Prostate gland (tissue), 2 donors: Measurements from ENCODE around the gene KCTD11. TPM values are rescaled to one million over a fixed set of nuclear protein-coding genes. Genes with fewer than 3 reads are reported as not detected.

Experiments used
- DNase-seq: peaks from one replicate; pipeline ENCODE4 v3.0.0-alpha.2; 2019; ENCODE audit warnings: low spot score
- H3K27ac ChIP-seq, 2 donors: fragments of 200-600 bp; sonication (generic); 2 replicates each; pipeline ENCODE4 v1.5.1; 2017 to 2019
- H3K27me3 ChIP-seq: fragments of 200-600 bp; sonication (generic); replicated peaks from 2 replicates; pipeline ENCODE4 v1.5.1; 2019; ENCODE audit not compliant: insufficient read depth
- H3K36me3 ChIP-seq, 2 donors: fragments of 200-600 bp; sonication (generic); 1 replicate in 1 of 2; 2 replicates in 1 of 2; pipeline versions ENCODE4 v1.5.1 to v1.8.1; 2017 to 2019
- H3K4me1 ChIP-seq: fragments of 200-600 bp; sonication (generic); replicated peaks from 2 replicates; pipeline ENCODE4 v1.5.1; 2019
- H3K4me3 ChIP-seq, 2 donors: fragments of 200-600 bp; sonication (generic); 2 replicates each; pipeline ENCODE4 v1.5.1; 2017 to 2019
- H3K9me3 ChIP-seq: fragments of 200-600 bp; sonication (generic); 2 replicates; pipeline ENCODE4 v1.5.1; 2017
- CTCF ChIP-seq, 4 experiments: fragments of 200-600 bp in 2 of 4; fragments of 450-650 bp in 2 of 4; sonication (generic) in 2 of 4; IDR thresholded peaks; 1 replicate in 3 of 4; 2 replicates in 1 of 4; pipeline ENCODE4 v1.5.1; 2016 to 2019; ENCODE audit warnings: antibody characterized with exemption in 4 of 4, mild to moderate bottlenecking in 2 of 4, moderate library complexity in 2 of 4
- POLR2A ChIP-seq: fragments of 450-650 bp; IDR thresholded peaks from one replicate; pipeline ENCODE4 v1.6.1; 2016; ENCODE audit warnings: antibody characterized with exemption, mild to moderate bottlenecking
- POLR2AphosphoS5 ChIP-seq: sonication (generic); formaldehyde crosslinking; IDR thresholded peaks from one replicate; pipeline ENCODE4 v1.6.1; 2017; ENCODE audit warnings: antibody characterized with exemption
- WGBS: methylation state at CpG from one replicate; pipeline ENCODE4 v1.1.5; 2018; 5-methylcytosine and 5-hydroxymethylcytosine counted together
- intact Hi-C: fragments of 100-400 bp; cut with DNase I; formaldehyde crosslinking; loops from one replicate; pipeline ENCODE4 v1.14.2; 2022
- total RNA-seq, 2 donors: library from RNA; depleted of rRNA; stranded (reverse); fragments of >200 nt; gene quantifications; one replicate each; pipeline ENCODE4 v1.1.0, GENCODE V29; 2016

Gene KCTD11
- total RNA-seq, 2 donors from 2014 or later: 8.9 to 15.2 TPM

- H3K4me3 ChIP-seq: no peak overlapping the region
- WGBS: 62% methylated on average over 39 of the region's 39 CpGs
- H3K36me3 ChIP-seq: peaks cover 11 to 13% of the 10 kb centered on the region in 2 donors
- peak; percentile 43 for DNase-seq
- no peaks in the 10 kb centered on the region for H3K9me3 ChIP-seq
- H3K27ac ChIP-seq: no peak overlapping the region
- no peaks in the 10 kb centered on the region for H3K27me3 ChIP-seq
- intact Hi-C loops: no loop called here
- TF ChIP-seq CTCF (IDR thresholded peaks at IDR 0.05): peak; percentile 74 to 78 (median 76)
- TF ChIP-seq POLR2AphosphoS5: no peak
- no peaks in the 10 kb centered on the region for H3K4me1 ChIP-seq
These were observed 28.1 kb upstream of the KCTD11 start for GRCh38 chr17:7323731-7324437.

- Histone ChIP-seq H3K4me1 (no peaks in the 10 kb centered on the region), H3K36me3 (peaks cover 11 to 13% of the 10 kb centered on the region in 2 donors)
- 86% methylated on average over 3 of the region's 3 CpGs for WGBS
These were observed 27.6 kb upstream of the KCTD11 start for GRCh38 chr17:7324438-7324779.

GRCh38 chr17:7325031-7325528 lies 26.9 kb upstream of the KCTD11 start:
- TF ChIP-seq POLR2AphosphoS5 (no peak), CTCF (IDR thresholded peaks at IDR 0.05) (no peak), POLR2A (no peak)
- Histone ChIP-seq H3K9me3 (no peaks in the 10 kb centered on the region), H3K4me1 (no peaks in the 10 kb centered on the region), H3K36me3 (peaks cover 11 to 13% of the 10 kb centered on the region in 2 donors), H3K4me3 (no peak overlapping the region), H3K27ac (no peak overlapping the region), H3K27me3 (no peaks in the 10 kb centered on the region)
- intact Hi-C loops: no loop called here
- 85% methylated on average over 17 of the region's 19 CpGs for WGBS
- no peak for DNase-seq

More at GRCh38 chr17:7324438-7324779, 27.6 kb upstream of the KCTD11 start:
- H3K27me3 ChIP-seq: no peaks in the 10 kb centered on the region
- H3K4me3 ChIP-seq: no peak overlapping the region
- no peak for DNase-seq
- intact Hi-C loops: no loop called here
- no peaks in the 10 kb centered on the region for H3K9me3 ChIP-seq
- H3K27ac ChIP-seq: no peak overlapping the region
- no peak for TF ChIP-seq POLR2AphosphoS5
- TF ChIP-seq CTCF (IDR thresholded peaks at IDR 0.05): no peak
- TF ChIP-seq POLR2A: no peak

- intact Hi-C loops: no loop called here
- TF ChIP-seq POLR2A (no peak), POLR2AphosphoS5 (no peak), CTCF (IDR thresholded peaks at IDR 0.05) (no peak)
These were observed 25.8 kb upstream of the KCTD11 start for GRCh38 chr17:7326186-7326585.

DNA sequence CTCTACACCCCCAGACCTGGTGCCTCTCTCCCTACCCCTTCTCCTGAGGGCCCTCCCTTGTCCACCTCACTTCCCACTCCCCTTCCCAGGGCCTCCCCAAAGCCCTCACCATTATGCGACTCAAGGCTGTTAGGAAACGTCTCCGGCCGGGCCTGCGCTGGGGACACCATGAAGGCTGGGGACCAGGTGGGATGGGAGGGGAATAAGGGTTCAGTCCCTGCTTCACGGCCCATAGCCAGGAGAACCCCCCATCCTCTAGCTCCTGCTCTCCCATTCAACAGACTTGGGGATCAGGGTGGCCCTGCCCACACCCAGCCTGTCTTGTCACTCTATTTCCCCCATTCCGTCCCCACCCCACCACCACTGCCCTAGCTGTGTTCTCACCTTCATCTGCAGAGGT lies 24.9 kb upstream of the KCTD11 start:
- Histone ChIP-seq H3K36me3 (peaks cover 0 to 7% of the 10 kb centered on the region in 2 donors), H3K9me3 (no peaks in the 10 kb centered on the region), H3K27me3 (no peaks in the 10 kb centered on the region), H3K4me1 (peaks cover 6% of the 10 kb centered on the region), H3K4me3 (no peak overlapping the region), H3K27ac (no peak overlapping the region)
- WGBS: 87% methylated on average over 7 of the region's 7 CpGs
- no peak for TF ChIP-seq CTCF (IDR thresholded peaks at IDR 0.05)
- no peak for TF ChIP-seq POLR2AphosphoS5
- no peak for TF ChIP-seq POLR2A
- intact Hi-C loops: no loop called here
- DNase-seq: no peak

More at GRCh38 chr17:7326186-7326585, 25.8 kb upstream of the KCTD11 start:
- no peak overlapping the region for H3K27ac ChIP-seq
- no peaks in the 10 kb centered on the region for H3K9me3 ChIP-seq
- H3K36me3 ChIP-seq: peaks cover 8 to 11% of the 10 kb centered on the region in 2 donors
- H3K27me3 ChIP-seq: no peaks in the 10 kb centered on the region
- no peak for DNase-seq
- H3K4me3 ChIP-seq: no peak overlapping the region
- WGBS: 93% methylated on average over 11 of the region's 11 CpGs
- peaks cover 6% of the 10 kb centered on the region for H3K4me1 ChIP-seq
